Cardiac fibroblast (primary cell): ENCODE data around the gene CAMK2G.
"Not testable (repeated sequence)": the region's sequence is repeated elsewhere in the genome, so short reads cannot be mapped to it uniquely, and the experiment has no call there.

Source experiments
- DNase-seq, 2 donors: peaks; one replicate each; pipeline versions ENCODE4 v3.0.0 to v3.0.0-alpha.2; 2010; ENCODE audit warnings: low read depth in 2 of 2
- H3K4me3 ChIP-seq, 2 donors: replicated peaks in 1 of 2; 1 replicate in 1 of 2; 2 replicates in 1 of 2; pipeline ENCODE4 v1.5.1; 2011; ENCODE audit warnings: low read depth in 2 of 2, low read length in 2 of 2, mild to moderate bottlenecking in 2 of 2, moderate library complexity in 1 of 2
- CTCF ChIP-seq: IDR thresholded peaks from one replicate; pipeline ENCODE4 v1.5.1; 2011; ENCODE audit warnings: low read depth, mild to moderate bottlenecking, low read length, inconsistent platforms

CAMK2G gene

GRCh38 chr10:73840056-73840402, 34.3 kb downstream of the CAMK2G start:
- peak in 1 of 2 donors; percentile 14 for DNase-seq
- no peak for TF ChIP-seq CTCF
- no peak overlapping the region for H3K4me3 ChIP-seq

- no peak overlapping the region for H3K4me3 ChIP-seq
- TF ChIP-seq CTCF = no peak
- DNase-seq = no peak
Observed at GRCh38 chr10:73839276-73839966, 34.9 kb downstream of the CAMK2G start.

GRCh38 chr10:73838827-73839226, 35.5 kb downstream of the CAMK2G start:
- no peak overlapping the region for H3K4me3 ChIP-seq
- no peak for TF ChIP-seq CTCF
- DNase-seq = peak in 1 of 2 donors; percentile 44

- H3K4me3 ChIP-seq = no peak overlapping the region
- no peak for TF ChIP-seq CTCF
- no peak for DNase-seq
Observed at GRCh38 chr10:73838008-73838567, 36.3 kb downstream of the CAMK2G start.

- no peak for TF ChIP-seq CTCF
- peak; percentile 69 to 70 for DNase-seq
- H3K4me3 ChIP-seq = no peak overlapping the region
Observed at GRCh38 chr10:73837072-73837471, 37.3 kb downstream of the CAMK2G start.

- TF ChIP-seq CTCF = no peak
- DNase-seq = peak in 1 of 2 donors; percentile 51
- H3K4me3 ChIP-seq = no peak overlapping the region
Observed at GRCh38 chr10:73836427-73836980, 37.9 kb downstream of the CAMK2G start.

GRCh38 chr10:73829090-73829489, 45.3 kb downstream of the CAMK2G start:
- not testable (repeated sequence) for DNase-seq, H3K4me3 ChIP-seq
